ENCODE results near the gene CBX8.
A peak's percentile ranks its signal among the peaks of the same experiment; 100 is the strongest.

CBX8 gene

GRCh38 chr17:79796763-79797491, at the start of gene CBX8:
Gene CBX8 (minus strand): TSS chr17:79797077. CDS start chr17:79796998, 79 bp downstream.
- DNase-seq: peak; percentile 92

GRCh38 chr17:79845601-79845949, 48.7 kb upstream of the CBX8 start:
- DNase-seq: no peak

GRCh38 chr17:79844869-79845600, 48.2 kb upstream of the CBX8 start:
- DNase-seq: no peak

DNA sequence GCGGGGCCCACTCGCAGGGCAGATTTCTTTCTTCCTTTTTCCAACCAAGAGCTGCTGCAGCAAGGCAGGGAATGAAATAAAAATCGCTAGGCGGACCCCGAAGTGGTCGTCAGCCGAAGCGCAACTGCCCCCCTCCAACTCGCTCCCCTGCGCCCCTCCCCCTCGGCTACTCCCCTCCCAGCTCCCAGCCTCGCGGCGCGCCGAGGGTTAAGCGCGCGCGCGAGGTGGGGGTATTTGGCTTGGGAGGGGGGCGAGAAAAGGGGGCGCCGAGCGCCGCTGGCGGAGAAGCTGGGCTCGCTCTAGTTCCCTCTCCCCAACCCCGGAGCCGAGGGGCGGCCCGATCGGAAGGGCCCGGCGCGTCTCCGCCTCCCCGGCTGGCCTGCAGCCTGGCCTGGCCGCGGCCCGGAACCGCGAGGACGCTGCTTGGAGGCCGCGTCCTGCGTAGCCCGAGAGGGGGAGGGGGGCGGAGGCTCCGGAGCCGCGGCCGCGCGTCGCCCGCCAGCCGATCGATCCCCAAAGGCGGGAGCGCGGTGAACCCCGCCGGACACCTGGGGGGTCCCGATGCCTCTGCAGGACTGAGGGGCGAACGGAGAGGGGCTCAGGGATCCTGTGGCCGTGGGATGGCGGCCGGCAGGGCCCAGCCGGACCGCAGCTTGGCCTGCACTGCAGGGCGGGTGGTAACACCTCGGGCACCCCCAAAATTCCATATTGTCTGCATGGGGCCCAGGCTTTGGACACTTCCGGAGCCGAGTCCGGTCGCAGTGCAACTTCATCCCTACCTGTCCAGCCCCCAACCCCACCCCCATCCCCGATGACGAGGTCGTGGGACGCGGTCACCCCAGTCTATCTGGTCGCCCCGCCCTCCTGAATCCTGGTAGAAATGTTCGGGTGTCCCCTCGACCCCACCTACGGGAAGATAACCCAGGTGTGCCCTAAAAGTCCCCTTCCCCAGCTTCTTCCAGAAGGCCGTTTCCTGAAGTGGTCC, 47.2 kb upstream of the CBX8 start:
- no peak for DNase-seq

DNA sequence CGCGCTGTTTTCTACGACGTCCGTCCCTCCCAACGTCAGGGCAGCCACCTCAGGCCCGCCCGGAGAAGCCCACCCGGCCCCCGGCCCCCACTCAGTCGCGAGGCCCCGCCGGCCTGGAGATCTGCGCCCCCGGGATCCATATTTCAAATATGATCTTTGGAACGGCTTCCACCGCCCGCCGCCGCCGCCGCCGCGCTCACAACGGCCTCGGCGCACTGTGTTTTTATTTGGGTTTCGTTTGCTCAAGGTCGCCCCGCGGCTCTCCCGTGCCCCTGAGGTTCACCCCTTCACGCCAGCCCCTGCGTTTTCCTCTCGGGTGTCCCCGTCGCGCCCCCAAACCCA, 46.6 kb upstream of the CBX8 start:
- no peak for DNase-seq

GRCh38 chr17:79842656-79843473, 46.0 kb upstream of the CBX8 start:
- DNase-seq: no peak

- no peak for DNase-seq
These were observed 45.3 kb upstream of the CBX8 start for GRCh38 chr17:79842136-79842655.

- no peak for DNase-seq
These were observed 44.7 kb upstream of the CBX8 start for GRCh38 chr17:79841369-79842135.

GRCh38 chr17:79840989-79841286, 44.1 kb upstream of the CBX8 start:
- DNase-seq: no peak

- no peak for DNase-seq
These were observed 43.6 kb upstream of the CBX8 start for GRCh38 chr17:79840269-79840988.

GRCh38 chr17:79839356-79840268, 42.7 kb upstream of the CBX8 start, which contains the start of gene CBX4:
Gene CBX4 (minus strand): TSS chr17:79839440. CDS start chr17:79839251, 189 bp downstream.
- peak; percentile 27 for DNase-seq

DNA sequence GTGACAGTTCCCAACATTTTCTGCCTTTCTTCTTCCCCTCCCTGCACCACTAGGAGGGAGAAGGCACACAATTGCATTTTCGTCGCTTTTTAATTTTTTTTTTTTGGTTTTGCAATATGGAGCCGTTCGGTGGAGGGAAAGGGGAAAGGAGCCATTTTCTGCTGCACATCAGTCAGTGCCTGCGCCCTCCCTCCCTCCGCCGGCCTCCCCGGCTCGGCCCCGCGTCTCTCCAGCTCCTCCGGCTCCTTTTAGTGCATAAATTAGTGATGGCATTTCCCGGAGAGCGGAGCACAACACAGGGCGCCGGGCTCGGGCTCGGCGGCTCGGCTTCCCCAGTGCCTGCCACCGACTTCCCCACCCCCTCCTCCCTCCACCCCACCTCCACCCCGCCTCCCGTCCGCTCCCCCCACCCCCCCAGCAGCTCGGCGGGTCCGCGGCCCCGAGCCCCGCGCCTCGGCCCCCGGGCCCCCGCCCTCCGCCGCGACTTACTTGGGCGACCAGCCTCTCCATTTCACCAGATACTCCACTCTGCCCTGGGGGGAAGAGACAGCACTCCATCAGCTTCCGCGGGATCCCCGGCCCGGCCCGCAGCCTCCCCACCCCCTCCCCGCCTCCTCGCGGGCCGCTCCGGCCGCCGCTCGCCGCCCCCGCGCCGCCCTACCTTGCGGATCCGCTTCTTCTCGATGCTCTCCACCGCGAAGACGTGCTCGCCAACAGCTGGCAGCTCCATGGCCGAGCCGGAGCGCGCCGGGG, 41.8 kb upstream of the CBX8 start:
- no peak for DNase-seq

- no peak for DNase-seq
These were observed 41.1 kb upstream of the CBX8 start for GRCh38 chr17:79837888-79838521.

DNA sequence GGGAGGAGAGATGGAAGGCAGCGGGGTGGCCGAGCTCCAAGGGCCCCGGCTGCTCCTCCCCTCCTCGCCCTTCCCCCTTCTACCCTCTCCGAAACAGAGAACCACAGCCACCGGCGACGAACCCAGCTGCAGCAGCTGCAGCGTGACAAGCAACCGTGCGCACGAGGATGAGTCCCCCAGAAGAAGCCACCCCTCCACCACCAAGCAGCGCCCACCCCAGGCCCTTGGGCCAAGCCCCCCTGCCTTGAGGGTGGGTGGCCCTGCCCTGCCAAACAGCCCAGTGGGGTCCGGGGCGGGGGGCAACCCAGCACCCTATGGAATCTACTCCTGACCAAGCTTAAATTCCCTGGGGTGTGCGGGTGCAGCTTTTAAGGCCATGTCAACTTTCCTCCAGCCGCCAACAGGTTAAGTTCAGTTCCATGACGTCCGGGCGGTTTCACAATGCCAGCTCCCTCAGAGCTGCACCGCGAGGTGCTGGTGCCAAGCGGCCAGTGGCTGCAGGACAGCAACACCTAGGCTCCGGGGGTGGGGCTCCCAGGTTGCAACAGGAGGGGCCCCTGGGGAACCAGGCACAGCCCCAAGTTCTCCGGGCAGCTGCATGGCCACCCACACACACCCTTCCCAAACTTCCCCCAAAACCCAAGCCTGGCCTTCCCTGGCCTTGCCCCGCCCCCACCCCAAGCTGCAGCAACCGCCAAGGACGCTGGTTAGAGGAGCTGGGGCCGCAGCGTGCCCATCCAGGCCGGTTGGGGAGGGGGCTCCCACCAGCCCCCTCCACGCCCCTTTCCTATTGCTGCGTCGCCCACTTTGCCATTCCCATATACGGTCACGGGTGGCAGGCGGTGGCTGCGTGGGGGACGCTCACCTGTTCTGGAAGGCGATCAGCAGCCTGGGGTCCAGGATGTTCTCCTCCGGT, 40.4 kb upstream of the CBX8 start:
- DNase-seq: peak; percentile 28

DNA sequence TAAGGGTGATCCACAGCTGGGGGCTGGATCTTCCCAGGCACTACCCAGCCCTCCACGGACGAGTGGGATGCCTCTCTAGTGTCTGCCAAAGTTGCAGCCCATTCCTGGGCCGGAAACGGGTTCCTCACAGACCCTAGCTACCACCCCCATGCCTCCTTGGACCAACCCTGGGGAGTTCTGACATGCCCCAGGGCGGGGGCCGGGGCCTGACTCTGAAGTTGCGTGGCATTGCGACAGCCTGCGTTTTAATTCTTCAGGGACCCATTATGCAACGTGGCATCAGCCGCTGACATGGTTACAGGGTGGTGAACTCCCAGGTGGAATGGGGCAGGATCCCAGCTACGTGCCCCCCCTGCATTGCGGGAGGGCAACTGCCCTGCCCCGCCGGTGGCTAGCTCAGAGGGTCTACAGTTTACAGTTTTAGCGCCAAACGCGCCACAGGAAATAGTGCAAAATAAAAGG, 39.7 kb upstream of the CBX8 start:
- peak; percentile 45 for DNase-seq

GRCh38 chr17:79835953-79836509, 39.2 kb upstream of the CBX8 start:
- DNase-seq: no peak

DNA sequence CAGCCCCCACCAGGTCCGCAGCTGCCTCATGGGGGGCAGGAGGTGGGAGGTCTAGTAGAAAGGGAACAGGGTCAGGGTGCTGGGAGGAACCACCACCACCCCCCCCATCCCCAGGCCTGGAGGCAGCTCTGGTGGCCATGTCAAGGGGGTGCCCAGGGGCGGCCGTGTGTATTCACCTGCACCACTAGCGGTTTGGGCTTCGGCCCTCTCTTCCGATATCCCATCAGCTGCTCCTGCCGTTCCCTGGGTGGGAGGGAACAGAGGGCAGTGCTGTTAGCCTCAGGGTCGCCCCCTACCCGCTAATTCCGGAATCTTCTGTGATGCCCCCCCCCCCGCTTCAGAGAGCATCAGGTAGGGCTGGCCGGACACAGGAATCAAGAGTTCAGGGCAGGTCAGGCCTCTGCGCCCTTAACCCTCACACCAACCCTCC, 38.6 kb upstream of the CBX8 start:
- DNase-seq: no peak
